HepG2 (cell line): ENCODE results near the gene COL9A3. TPM values are rescaled to one million over a fixed set of nuclear protein-coding genes. Genes with fewer than 3 reads are reported as not detected.
A peak's percentile ranks its signal among the peaks of the same experiment; 100 is the strongest.

Source experiments
- HOXA5 ChIP-seq: sonication (generic); formaldehyde crosslinking; IDR thresholded peaks from 2 replicates; pipeline ENCODE4 v1.4.0; 2020; ENCODE audit warnings: missing genetic modification reagents
- KDM5B ChIP-seq: sonication (generic); formaldehyde crosslinking; IDR thresholded peaks from 2 replicates; pipeline ENCODE4 v1.4.0; 2020; ENCODE audit warnings: missing genetic modification reagents, mild to moderate bottlenecking, borderline replicate concordance
- KDM6A ChIP-seq: IDR thresholded peaks from 2 replicates; pipeline ENCODE4 v1.6.1; 2016; ENCODE audit warnings: low read depth
- LCORL ChIP-seq, 2 experiments: fragments of 450-650 bp in 1 of 2; sonication (generic) in 1 of 2; formaldehyde crosslinking in 1 of 2; IDR thresholded peaks; 2 replicates each; pipeline versions ENCODE4 v1.5.0 to v1.6.1; 2017 to 2020; ENCODE audit warnings: antibody characterized with exemption in 1 of 2, missing genetic modification reagents in 1 of 2
- NAIF1 ChIP-seq: sonication (generic); formaldehyde crosslinking; IDR thresholded peaks from 2 replicates; pipeline ENCODE4 v1.5.0; 2020; ENCODE audit warnings: mild to moderate bottlenecking, missing genetic modification reagents, borderline replicate concordance
- NFKB2 ChIP-seq: sonication (generic); formaldehyde crosslinking; IDR thresholded peaks from 2 replicates; pipeline ENCODE4 v1.4.0; 2020; ENCODE audit warnings: missing genetic modification reagents, borderline replicate concordance
- NR3C1 ChIP-seq: sonication (generic); formaldehyde crosslinking; IDR thresholded peaks from 2 replicates; pipeline ENCODE4 v1.4.0; 2020; ENCODE audit warnings: missing genetic modification reagents
- SMYD3 ChIP-seq: sonication (generic); formaldehyde crosslinking; IDR thresholded peaks from 2 replicates; pipeline ENCODE4 v1.8.1; 2023; ENCODE audit warnings: mild to moderate bottlenecking, missing genetic modification reagents
- STAT5B ChIP-seq: sonication (generic); formaldehyde crosslinking; IDR thresholded peaks from 2 replicates; pipeline ENCODE4 v1.4.0; 2020; ENCODE audit warnings: missing genetic modification reagents
- TAF15 ChIP-seq: fragments of 200-400 bp; formaldehyde crosslinking; IDR thresholded peaks from one replicate; pipeline ENCODE4 v1.6.1; 2018; ENCODE audit warnings: mild to moderate bottlenecking, low read depth, low read length; ENCODE audit not compliant: poor library complexity, severe bottlenecking
- TMF1 ChIP-seq: sonication (generic); formaldehyde crosslinking; IDR thresholded peaks from 2 replicates; pipeline ENCODE4 v1.8.1; 2022; ENCODE audit warnings: low read depth, missing genetic modification reagents
- TRAFD1 ChIP-seq: sonication (generic); formaldehyde crosslinking; IDR thresholded peaks from 2 replicates; pipeline ENCODE4 v1.5.1; 2020; ENCODE audit warnings: missing genetic modification reagents, mild to moderate bottlenecking, borderline replicate concordance
- ZMAT3 ChIP-seq: sonication (generic); formaldehyde crosslinking; conservative IDR thresholded peaks from 2 replicates; pipeline ENCODE4 v1.7.0; 2021; ENCODE audit warnings: missing genetic modification reagents
- ZNF318 ChIP-seq: sonication (generic); formaldehyde crosslinking; IDR thresholded peaks from 2 replicates; pipeline ENCODE4 v1.4.0; 2020; ENCODE audit warnings: mild to moderate bottlenecking, missing genetic modification reagents
- ZNF816 ChIP-seq: sonication (generic); formaldehyde crosslinking; IDR thresholded peaks from 2 replicates; pipeline ENCODE4 v1.8.0; 2022; ENCODE audit warnings: missing genetic modification reagents, mild to moderate bottlenecking, borderline replicate concordance
- polyA plus RNA-seq, 8 experiments: library from polyadenylated mRNA; depleted of rRNA in 3 of 8; stranded (reverse) in 7 of 8; unstranded in 1 of 8; fragments of >200 nt; fragmentation: Illumina TruSeq in 4 of 8; extraction: Trizol in 4 of 8; gene quantifications; 2 replicates each; pipeline versions ENCODE4 v1.2.1 to v1.2.3, GENCODE V29; 2011 to 2016; ENCODE audit warnings: low read depth in 4 of 8, missing spikeins in 1 of 8, mixed read lengths in 1 of 8; ENCODE audit not compliant: insufficient read depth in 1 of 8
- total RNA-seq, 5 experiments: library from RNA; depleted of rRNA; stranded (reverse); fragments of >200 nt; fragmentation: Illumina TruSeq; extraction: Trizol; gene quantifications; 2 replicates each; pipeline ENCODE4 v1.2.3, GENCODE V29; 2016; ENCODE audit warnings: low read depth in 1 of 5
- TF ChIP-seq, protein P1 (sequence below): sonication (generic); formaldehyde crosslinking; conservative IDR thresholded peaks from 2 replicates; pipeline ENCODE4 v1.8.0; 2022; ENCODE audit warnings: missing genetic modification reagents

Gene COL9A3
- total and polyA plus RNA-seq, 2 of the 13 experiments (the other 11 are each of a cell fraction or from before 2014, with no cell fraction given) = 155 to 204 TPM

DNA sequence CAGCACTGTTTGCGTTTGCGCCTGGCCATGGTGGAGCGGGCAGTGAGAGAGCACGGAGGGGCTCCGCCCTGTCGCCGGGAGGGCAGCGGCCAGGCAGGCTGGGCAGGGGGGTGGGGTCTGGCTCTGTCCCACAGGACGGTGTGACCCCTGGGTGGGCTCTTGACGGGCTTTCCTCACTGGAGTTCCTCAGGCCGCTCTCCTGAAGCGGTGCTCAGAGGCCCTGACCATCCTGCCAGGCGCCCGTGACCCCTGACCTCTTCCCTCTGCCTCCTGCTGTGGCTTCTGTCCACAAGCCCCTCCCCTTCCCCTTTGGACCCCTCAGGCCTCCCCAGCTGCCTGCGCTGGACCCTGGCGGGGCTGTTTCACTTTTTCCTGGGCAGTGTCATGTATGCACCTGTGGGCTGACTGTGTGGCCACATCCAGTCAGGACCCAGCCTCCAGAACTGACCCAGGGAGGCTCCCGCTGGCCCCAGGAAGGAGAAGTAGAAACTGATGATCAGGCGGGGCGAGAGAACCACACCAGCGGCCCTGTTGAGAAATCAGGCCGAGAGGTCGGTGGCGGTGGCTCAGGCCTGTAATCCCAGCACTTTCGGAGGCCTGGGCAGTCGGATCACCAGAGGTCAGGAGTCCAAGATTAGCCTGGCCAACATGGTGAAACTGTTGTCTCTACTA lies 11.0 kb upstream of the COL9A3 start (continued):
- TF ChIP-seq ZNF318 (CRISPR knock-in tag) (no peak; the same call in 1 of the 2 replicates), NFKB2 (CRISPR knock-in tag) (peak; percentile 85), KDM6A (CRISPR knock-in tag) (peak; percentile 58; the same call in 1 of the 2 replicates), ZNF816 (peak; percentile 96; the same call in 1 of the 2 replicates), SMYD3 (CRISPR knock-in tag) (no peak), TRAFD1 (CRISPR knock-in tag) (no peak), TAF15 (peak; percentile 40), HOXA5 (CRISPR knock-in tag) (0 out of 2 replicates have a peak, but pooled peaks have one; percentile 46), KDM5B (peak; percentile 61; the same call in 1 of the 2 replicates), NAIF1 (no peak; the same call in 1 of the 2 replicates), LCORL (IDR thresholded peaks at IDR 0.05) (no peak; the same call in 1 of the 2 replicates), LCORL (CRISPR knock-in tag; IDR thresholded peaks at IDR 0.05) (peak; percentile 97), TMF1 (CRISPR knock-in tag) (0 out of 2 replicates have a peak, but pooled peaks have one; percentile 28), NR3C1 (CRISPR knock-in tag) (no peak), ZMAT3 (peak; percentile 96), STAT5B (CRISPR knock-in tag) (no peak; the same call in 1 of the 2 replicates)
- TF ChIP-seq, protein P1, sequence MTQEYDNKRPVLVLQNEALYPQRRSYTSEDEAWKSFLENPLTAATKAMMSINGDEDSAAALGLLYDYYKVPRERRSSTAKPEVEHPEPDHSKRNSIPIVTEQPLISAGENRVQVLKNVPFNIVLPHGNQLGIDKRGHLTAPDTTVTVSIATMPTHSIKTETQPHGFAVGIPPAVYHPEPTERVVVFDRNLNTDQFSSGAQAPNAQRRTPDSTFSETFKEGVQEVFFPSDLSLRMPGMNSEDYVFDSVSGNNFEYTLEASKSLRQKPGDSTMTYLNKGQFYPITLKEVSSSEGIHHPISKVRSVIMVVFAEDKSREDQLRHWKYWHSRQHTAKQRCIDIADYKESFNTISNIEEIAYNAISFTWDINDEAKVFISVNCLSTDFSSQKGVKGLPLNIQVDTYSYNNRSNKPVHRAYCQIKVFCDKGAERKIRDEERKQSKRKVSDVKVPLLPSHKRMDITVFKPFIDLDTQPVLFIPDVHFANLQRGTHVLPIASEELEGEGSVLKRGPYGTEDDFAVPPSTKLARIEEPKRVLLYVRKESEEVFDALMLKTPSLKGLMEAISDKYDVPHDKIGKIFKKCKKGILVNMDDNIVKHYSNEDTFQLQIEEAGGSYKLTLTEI (CRISPR knock-in tag) = no peak
